ENCODE data around the gene LRR1. TPM values are rescaled to one million over a fixed set of nuclear protein-coding genes. Genes with fewer than 3 reads are reported as not detected.

Gene LRR1
- total RNA-seq, 4 donors from 2014 or later = 16.3 to 20.7 (median 18.3) TPM

DNA sequence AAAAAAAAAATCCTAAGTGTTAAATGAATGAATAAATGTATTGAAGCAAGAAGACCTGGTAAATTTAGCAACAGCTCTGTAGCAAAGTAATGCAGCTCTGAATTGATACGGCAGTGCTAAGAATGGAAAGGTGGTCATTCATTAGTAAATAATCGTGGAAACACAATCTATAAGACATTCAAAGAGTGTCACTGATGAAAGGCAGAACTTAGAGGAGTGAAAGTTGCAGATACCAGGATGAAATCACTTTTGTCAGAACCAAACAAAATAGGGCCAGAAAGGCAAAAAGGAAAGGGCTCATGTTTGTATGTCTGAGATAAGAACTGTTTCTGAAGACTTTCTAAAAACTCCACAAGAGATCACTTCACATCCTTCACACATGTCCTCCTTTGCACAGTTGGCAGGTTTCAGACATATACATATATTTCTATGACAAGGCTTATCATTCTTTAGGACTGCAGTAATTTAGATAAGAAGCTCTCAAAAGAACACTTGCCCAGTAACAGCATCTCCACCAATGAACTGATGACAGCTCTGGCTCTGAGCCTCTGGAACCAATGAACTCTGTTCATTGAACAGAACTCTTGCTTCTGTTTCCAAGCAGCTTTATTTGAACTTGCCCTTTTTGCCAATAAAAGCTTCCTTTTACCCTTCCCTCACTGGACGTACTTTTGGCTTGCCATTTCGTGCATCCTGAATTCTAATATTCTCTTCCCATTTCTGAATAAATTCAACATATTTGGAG lies 4.2 kb upstream of the LRR1 start:
- no peaks in the 10 kb centered on the region for H3K9me3 ChIP-seq
- H3K4me3 ChIP-seq = no peak overlapping the region
- TF ChIP-seq, protein P1, sequence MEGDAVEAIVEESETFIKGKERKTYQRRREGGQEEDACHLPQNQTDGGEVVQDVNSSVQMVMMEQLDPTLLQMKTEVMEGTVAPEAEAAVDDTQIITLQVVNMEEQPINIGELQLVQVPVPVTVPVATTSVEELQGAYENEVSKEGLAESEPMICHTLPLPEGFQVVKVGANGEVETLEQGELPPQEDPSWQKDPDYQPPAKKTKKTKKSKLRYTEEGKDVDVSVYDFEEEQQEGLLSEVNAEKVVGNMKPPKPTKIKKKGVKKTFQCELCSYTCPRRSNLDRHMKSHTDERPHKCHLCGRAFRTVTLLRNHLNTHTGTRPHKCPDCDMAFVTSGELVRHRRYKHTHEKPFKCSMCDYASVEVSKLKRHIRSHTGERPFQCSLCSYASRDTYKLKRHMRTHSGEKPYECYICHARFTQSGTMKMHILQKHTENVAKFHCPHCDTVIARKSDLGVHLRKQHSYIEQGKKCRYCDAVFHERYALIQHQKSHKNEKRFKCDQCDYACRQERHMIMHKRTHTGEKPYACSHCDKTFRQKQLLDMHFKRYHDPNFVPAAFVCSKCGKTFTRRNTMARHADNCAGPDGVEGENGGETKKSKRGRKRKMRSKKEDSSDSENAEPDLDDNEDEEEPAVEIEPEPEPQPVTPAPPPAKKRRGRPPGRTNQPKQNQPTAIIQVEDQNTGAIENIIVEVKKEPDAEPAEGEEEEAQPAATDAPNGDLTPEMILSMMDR (IDR thresholded peaks at IDR 0.05) = no peak
- TF ChIP-seq POLR2A (IDR thresholded peaks at IDR 0.05) = peak in 1 of 2 donors; percentile 20
- H3K27me3 ChIP-seq = no peaks in the 10 kb centered on the region
- H3K4me1 ChIP-seq = peaks cover 0 to 10% (median 3%) of the 10 kb centered on the region in 4 donors
- no peaks in the 10 kb centered on the region for H3K36me3 ChIP-seq
- DNase-seq = peak in 1 of 3 donors; percentile 74
- peak overlapping the region in 3 of 4 donors; percentile 67 to 87 (median 72) for H3K27ac ChIP-seq

DNA sequence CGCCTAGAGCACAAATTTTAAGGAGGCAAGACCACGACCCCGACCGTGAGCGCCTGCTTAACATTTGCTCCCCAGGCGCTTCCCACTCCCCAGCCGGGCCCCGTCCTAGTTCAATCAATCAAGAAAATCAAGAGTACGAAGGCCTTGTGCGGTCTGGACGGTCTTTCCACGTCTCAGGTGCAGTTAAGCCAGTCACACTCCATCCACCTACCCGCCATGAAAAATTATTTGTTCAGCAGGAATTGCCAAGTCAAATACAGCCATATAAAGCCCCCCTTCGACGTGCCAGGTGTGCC lies 603 bp upstream of the LRR1 start:
- H3K9me3 ChIP-seq = no peaks in the 10 kb centered on the region
- H3K36me3 ChIP-seq = no peaks in the 10 kb centered on the region
- peak in 1 of 3 donors; percentile 38 for DNase-seq
- H3K4me1 ChIP-seq = peaks cover 0 to 10% (median 3%) of the 10 kb centered on the region in 4 donors
- TF ChIP-seq POLR2A (IDR thresholded peaks at IDR 0.05) = no peak
- TF ChIP-seq, protein P1 (IDR thresholded peaks at IDR 0.05) = no peak
- H3K27me3 ChIP-seq = no peaks in the 10 kb centered on the region
- H3K4me3 ChIP-seq = peak overlapping the region; percentile 64 to 88 (median 74)
- H3K27ac ChIP-seq = peak overlapping the region; percentile 88 to 99 (median 97)

DNA sequence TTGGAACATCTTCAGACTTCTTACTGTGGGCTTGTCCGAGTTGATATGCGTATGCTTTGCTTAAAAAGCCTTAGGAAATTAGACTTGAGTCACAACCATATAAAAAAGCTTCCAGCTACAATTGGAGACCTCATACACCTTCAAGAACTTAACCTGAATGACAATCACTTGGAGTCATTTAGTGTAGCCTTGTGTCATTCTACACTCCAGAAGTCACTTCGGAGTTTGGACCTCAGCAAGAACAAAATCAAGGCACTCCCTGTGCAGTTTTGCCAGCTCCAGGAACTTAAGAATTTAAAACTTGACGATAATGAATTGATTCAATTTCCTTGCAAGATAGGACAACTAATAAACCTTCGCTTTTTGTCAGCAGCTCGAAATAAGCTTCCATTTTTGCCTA lies 8.8 kb downstream of the LRR1 start:
- no peaks in the 10 kb centered on the region for H3K36me3 ChIP-seq
- H3K9me3 ChIP-seq = no peaks in the 10 kb centered on the region
- H3K27me3 ChIP-seq = no peaks in the 10 kb centered on the region
- no peaks in the 10 kb centered on the region for H3K4me1 ChIP-seq
- no peak for TF ChIP-seq POLR2A (IDR thresholded peaks at IDR 0.05)
- TF ChIP-seq, protein P1 (IDR thresholded peaks at IDR 0.05) = no peak
- peak overlapping the region in 1 of 4 donors; percentile 30 for H3K27ac ChIP-seq
- H3K4me3 ChIP-seq = no peak overlapping the region
- DNase-seq = no peak

DNA sequence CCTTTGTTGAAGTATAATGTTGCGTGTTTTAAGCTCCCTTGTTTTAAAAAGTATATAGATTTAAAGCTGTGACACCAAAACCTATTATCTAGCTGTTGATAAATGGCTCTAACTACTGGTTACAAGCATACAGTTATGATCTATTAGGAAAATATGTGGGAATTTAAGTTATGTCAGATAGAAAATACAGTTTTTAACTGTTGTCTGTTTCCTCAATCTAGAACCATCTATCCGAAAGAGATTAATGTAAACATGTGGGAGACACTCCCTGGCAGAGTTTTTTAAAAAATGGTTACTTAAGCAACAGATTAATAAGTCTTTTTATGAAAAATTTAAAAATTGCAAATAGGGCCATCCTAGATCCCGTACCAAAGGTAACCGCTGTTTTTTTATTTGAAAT lies 13.5 kb downstream of the LRR1 start:
- H3K27me3 ChIP-seq = no peaks in the 10 kb centered on the region
- no peak overlapping the region for H3K4me3 ChIP-seq
- H3K4me1 ChIP-seq = no peaks in the 10 kb centered on the region
- no peak for DNase-seq
- H3K9me3 ChIP-seq = no peaks in the 10 kb centered on the region
- TF ChIP-seq, protein P1 (IDR thresholded peaks at IDR 0.05) = no peak
- no peak for TF ChIP-seq POLR2A (IDR thresholded peaks at IDR 0.05)
- no peak overlapping the region for H3K27ac ChIP-seq
- peaks cover 0 to 7% (median 0%) of the 10 kb centered on the region in 3 donors for H3K36me3 ChIP-seq

DNA sequence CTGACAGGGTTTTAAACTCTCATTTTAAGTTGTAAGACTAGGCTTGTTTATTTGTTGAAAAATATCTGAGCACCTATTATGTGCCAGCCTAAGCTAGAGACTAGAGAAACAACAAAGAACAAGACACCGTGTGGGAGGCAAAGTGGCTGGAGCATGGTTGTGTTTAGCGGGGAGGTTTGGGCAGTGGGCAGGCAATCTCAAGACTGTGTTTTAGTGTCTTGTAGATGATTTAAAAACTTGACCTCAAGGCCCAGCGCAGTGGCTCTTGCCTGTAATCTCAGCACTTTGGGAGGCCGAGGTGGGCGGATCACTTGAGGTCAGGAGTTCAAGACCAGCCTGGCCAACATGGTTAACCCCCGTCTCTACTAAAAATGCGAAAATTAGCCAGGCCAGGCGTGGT lies 13.9 kb downstream of the LRR1 start:
- H3K4me3 ChIP-seq = no peak overlapping the region
- no peaks in the 10 kb centered on the region for H3K27me3 ChIP-seq
- no peaks in the 10 kb centered on the region for H3K9me3 ChIP-seq
- peaks cover 0 to 10% (median 0%) of the 10 kb centered on the region in 3 donors for H3K36me3 ChIP-seq
- no peak for TF ChIP-seq POLR2A (IDR thresholded peaks at IDR 0.05)
- TF ChIP-seq, protein P1 (IDR thresholded peaks at IDR 0.05) = no peak
- no peak overlapping the region for H3K27ac ChIP-seq
- no peaks in the 10 kb centered on the region for H3K4me1 ChIP-seq
- DNase-seq = no peak

All from Peyer's patch (tissue), 4 donors.